RWPE2 (cell line): Measurements from ENCODE around the gene RBM20.

Experiments
- ATAC-seq: fragments of 200-7000 bp; cut with Tn5 transposase; 3 replicates; pipeline ENCODE4 v1.9.1; 2021; ENCODE audit warnings: low read depth
- DNase-seq: peaks from one replicate; pipeline ENCODE4 v3.0.0-alpha.2; 2020; ENCODE audit warnings: low spot score
- H3K27ac ChIP-seq: fragments of 450-650 bp; 2 replicates; pipeline ENCODE4 v1.5.1; 2017; ENCODE audit warnings: mild to moderate bottlenecking; ENCODE audit not compliant: poor library complexity, severe bottlenecking
- H3K27me3 ChIP-seq: fragments of 250-450 bp; sonication (Bioruptor Pico); 2 replicates; pipeline ENCODE4 v1.5.1; 2021; ENCODE audit warnings: mild to moderate bottlenecking, moderate library complexity; ENCODE audit not compliant: insufficient read depth, poor library complexity, severe bottlenecking
- H3K36me3 ChIP-seq: fragments of 250-450 bp; sonication (Bioruptor Pico); 2 replicates; pipeline ENCODE4 v1.5.1; 2020; ENCODE audit warnings: low read depth, mild to moderate bottlenecking, moderate library complexity
- H3K4me1 ChIP-seq: fragments of 250-450 bp; sonication (Bioruptor Pico); 2 replicates; pipeline ENCODE4 v1.5.1; 2021; ENCODE audit warnings: mild to moderate bottlenecking, moderate library complexity; ENCODE audit not compliant: insufficient read depth, poor library complexity, severe bottlenecking
- H3K4me3 ChIP-seq: fragments of 250-450 bp; sonication (Bioruptor Pico); 2 replicates; pipeline ENCODE4 v1.5.1; 2021; ENCODE audit warnings: mild to moderate bottlenecking, moderate library complexity; ENCODE audit not compliant: severe bottlenecking
- H3K9me3 ChIP-seq: fragments of 250-450 bp; sonication (Bioruptor Pico); 2 replicates; pipeline ENCODE4 v1.5.1; 2021; ENCODE audit warnings: mild to moderate bottlenecking, moderate library complexity; ENCODE audit not compliant: severe bottlenecking
- TF ChIP-seq, protein P1 (sequence below): fragments of 450-650 bp; IDR thresholded peaks from one replicate; pipeline ENCODE4 v1.5.1; 2017; ENCODE audit warnings: mild to moderate bottlenecking, moderate library complexity; ENCODE audit not compliant: poor library complexity, severe bottlenecking

Gene RBM20

DNA sequence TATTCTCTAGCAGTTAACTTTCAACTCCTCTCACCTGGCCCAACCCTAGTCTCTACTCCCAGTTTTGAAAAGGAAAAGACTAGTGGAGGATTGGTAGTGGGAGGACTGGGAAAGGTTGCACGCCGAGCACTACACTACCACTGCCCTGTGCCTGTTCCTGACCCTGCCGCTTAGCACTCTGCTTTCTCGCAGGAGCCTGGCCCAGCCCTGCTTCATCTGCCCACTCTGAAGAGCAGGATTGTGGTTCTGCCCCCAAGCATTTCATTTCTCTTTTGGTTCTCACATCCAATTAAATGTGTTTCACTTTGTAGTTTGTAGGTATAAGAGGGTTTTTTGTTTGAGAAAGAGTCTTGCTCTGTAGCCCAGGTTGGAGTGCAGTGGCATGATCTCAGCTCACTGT is 31.5 kb upstream of the RBM20 start:
- Histone ChIP-seq H3K36me3 (peaks cover 4% of the 10 kb centered on the region; the same call in 1 of the 2 replicates), H3K27me3 (no peaks in the 10 kb centered on the region), H3K4me1 (peaks cover 6% of the 10 kb centered on the region), H3K4me3 (no peak overlapping the region), H3K27ac (no peak overlapping the region), H3K9me3 (no peaks in the 10 kb centered on the region)
- DNase-seq, result no peak
- TF ChIP-seq, protein P1, sequence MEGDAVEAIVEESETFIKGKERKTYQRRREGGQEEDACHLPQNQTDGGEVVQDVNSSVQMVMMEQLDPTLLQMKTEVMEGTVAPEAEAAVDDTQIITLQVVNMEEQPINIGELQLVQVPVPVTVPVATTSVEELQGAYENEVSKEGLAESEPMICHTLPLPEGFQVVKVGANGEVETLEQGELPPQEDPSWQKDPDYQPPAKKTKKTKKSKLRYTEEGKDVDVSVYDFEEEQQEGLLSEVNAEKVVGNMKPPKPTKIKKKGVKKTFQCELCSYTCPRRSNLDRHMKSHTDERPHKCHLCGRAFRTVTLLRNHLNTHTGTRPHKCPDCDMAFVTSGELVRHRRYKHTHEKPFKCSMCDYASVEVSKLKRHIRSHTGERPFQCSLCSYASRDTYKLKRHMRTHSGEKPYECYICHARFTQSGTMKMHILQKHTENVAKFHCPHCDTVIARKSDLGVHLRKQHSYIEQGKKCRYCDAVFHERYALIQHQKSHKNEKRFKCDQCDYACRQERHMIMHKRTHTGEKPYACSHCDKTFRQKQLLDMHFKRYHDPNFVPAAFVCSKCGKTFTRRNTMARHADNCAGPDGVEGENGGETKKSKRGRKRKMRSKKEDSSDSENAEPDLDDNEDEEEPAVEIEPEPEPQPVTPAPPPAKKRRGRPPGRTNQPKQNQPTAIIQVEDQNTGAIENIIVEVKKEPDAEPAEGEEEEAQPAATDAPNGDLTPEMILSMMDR, result no peak
- no peak for ATAC-seq

DNA sequence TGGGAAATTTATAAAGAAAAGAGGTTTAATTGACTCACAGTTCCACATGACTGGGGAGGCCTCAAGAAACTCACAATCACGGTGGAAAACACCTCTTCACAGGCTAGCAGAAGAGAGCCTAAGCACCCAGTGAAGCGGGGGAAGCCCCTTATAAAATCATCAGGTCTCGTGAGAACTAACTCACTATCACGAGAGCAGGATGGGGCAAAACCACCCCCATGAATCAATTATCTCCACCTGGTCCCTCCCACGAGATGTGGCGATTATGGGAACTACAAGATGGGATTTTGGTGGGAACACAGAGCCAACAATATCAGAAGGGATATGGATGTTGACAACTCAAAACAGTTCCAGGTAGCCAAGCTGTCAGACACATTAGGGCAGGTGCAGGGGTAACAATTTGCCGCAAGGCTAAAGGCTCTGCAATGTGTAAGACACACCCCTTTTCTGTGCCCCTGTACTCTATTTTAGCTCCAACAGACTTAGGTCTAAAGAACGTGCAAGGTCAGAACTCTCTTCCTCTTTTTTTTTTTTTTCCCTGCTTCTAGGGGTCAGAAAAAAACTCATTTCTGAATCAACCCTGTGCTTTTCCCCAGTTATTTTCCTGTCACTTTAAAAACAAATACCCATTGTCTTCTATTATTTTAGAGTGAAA is 30.7 kb upstream of the RBM20 start:
- no peak for ATAC-seq
- Histone ChIP-seq H3K36me3 (peaks cover 4% of the 10 kb centered on the region; the same call in 1 of the 2 replicates), H3K27me3 (no peaks in the 10 kb centered on the region), H3K27ac (no peak overlapping the region), H3K4me3 (no peak overlapping the region), H3K4me1 (peaks cover 4% of the 10 kb centered on the region), H3K9me3 (no peaks in the 10 kb centered on the region)
- TF ChIP-seq, protein P1, result no peak
- DNase-seq, result no peak

DNA sequence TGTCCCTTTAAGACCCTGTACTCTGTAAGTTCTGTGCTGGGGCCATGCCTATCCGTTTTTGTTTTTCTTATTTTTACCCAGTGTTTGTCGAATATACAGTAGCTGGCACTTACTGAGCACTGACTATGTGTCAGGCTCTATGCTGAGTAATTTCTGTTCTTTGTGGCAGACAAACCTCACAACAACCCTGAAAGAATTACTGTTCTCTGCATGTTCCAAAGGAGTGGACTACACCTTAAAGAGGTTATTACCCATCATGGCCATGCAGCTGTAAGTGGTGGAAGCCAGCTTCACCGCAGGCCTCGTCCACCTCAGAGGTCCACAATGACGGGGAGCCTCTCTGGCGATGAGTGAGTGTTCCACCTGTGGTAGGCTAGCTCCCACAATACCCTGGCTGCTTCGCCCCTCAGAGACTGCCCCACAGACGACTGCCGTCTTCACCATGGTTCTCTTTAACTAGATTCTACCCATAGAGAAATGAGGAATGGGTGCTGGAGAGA is 30.1 kb upstream of the RBM20 start:
- Histone ChIP-seq H3K4me3 (no peak overlapping the region), H3K27ac (no peak overlapping the region), H3K36me3 (no peaks in the 10 kb centered on the region), H3K9me3 (no peaks in the 10 kb centered on the region), H3K27me3 (no peaks in the 10 kb centered on the region), H3K4me1 (no peaks in the 10 kb centered on the region)
- TF ChIP-seq, protein P1, result no peak
- ATAC-seq, result no peak
- DNase-seq, result no peak

DNA sequence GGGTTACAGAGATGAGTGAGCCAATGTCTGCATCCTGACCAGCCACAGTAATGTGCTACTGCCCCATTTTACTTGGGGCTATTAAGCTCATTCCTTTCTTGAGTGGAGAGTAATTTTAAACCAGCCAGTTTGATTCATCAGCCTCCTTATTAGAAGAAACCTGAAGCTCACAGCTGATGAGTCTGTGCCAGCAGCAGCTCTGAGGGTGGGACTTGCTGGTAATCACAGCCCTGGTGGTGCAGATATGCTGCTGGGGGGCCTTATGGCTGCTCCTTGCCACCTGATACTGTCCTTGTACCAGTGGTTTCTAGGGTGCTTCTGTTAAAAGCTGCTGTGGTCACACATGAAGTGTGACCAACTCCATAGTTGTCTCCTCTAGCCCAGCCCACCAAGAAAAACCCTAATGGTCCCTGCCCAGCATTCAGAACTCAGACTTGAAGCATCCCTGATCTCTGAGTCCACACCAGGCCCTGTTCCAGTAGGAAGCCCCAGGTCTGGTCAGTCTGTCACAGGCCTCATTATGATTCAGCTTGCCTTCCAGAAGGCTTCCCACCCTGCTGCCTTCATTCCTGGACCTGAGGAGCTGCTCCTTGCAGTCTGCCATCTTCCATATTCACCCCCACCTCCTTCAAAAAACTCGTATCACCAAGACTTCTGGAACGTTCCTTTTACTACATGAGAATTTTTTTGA is 28.9 kb upstream of the RBM20 start:
- ATAC-seq (no peak), DNase-seq (no peak)
- Histone ChIP-seq H3K9me3 (no peaks in the 10 kb centered on the region), H3K4me1 (no peaks in the 10 kb centered on the region), H3K4me3 (no peak overlapping the region), H3K27ac (no peak overlapping the region), H3K36me3 (no peaks in the 10 kb centered on the region), H3K27me3 (no peaks in the 10 kb centered on the region)
- TF ChIP-seq, protein P1, result no peak

DNA sequence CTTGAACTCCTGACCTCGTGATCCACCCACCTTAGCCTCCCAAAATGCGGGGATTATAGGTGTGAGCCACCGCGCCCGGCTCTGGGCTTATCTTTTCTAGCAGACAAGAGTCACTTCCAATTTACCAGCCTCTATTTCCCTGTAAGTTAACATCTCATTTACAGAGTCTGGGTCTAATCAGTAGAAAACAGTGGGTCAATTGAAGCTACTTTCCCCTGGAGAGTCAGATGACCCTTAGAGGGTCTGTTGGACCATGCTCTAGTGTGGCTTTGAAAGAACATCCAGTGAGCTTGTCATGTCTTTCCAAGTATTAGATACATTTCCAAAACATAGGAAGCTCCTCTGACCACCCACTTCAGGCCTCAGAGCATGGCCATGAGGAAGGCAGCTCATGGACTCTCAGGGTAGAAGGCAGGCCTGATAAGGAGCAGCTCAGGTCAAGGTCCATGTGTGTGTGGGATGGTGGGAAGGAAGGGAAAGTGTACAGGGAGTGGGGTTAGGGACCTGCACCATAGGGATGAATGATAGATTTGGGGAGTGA is 27.6 kb upstream of the RBM20 start:
- DNase-seq (no peak), ATAC-seq (no peak)
- Histone ChIP-seq H3K36me3 (no peaks in the 10 kb centered on the region), H3K4me3 (no peak overlapping the region), H3K9me3 (no peaks in the 10 kb centered on the region), H3K4me1 (no peaks in the 10 kb centered on the region), H3K27ac (no peak overlapping the region), H3K27me3 (no peaks in the 10 kb centered on the region)
- TF ChIP-seq, protein P1, result no peak
